ENCODE measurements around the gene CCBE1. TPM values are rescaled to one million over a fixed set of nuclear protein-coding genes. Genes with fewer than 3 reads are reported as not detected.

The CCBE1 gene
- polyA plus RNA-seq, 2 of the 4 experiments (the other 2 are of a cell fraction): 3.0 to 9.9 TPM

DNA sequence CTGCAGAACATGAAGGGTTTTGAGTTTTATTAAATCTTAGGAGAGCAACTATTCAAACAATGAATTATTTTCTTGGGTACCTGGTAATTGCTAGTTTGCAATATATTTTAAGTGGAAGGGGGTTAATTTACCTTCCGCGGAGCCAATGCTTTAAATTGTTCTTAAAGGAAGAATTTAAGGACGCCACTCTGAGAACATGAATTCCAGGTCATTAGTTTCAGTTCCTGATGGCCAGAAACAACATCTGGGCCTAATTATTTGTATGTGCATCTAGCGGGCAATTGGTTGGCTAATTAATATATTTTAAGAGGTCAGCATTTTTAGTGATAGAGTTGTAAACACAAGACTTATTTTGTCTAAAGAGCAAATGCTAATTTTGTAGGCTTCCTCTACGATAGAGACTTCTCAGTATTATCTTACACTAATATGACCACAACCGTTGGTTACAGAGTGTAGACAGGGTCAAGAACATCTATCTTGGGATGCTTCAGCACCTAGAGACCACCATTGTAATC is 40.8 kb downstream of the CCBE1 start:
- ATAC-seq: no peak
- ChIA-PET CTCF (no interaction called here), POLR2A (no interaction called here)
- TF ChIP-seq, protein P1, sequence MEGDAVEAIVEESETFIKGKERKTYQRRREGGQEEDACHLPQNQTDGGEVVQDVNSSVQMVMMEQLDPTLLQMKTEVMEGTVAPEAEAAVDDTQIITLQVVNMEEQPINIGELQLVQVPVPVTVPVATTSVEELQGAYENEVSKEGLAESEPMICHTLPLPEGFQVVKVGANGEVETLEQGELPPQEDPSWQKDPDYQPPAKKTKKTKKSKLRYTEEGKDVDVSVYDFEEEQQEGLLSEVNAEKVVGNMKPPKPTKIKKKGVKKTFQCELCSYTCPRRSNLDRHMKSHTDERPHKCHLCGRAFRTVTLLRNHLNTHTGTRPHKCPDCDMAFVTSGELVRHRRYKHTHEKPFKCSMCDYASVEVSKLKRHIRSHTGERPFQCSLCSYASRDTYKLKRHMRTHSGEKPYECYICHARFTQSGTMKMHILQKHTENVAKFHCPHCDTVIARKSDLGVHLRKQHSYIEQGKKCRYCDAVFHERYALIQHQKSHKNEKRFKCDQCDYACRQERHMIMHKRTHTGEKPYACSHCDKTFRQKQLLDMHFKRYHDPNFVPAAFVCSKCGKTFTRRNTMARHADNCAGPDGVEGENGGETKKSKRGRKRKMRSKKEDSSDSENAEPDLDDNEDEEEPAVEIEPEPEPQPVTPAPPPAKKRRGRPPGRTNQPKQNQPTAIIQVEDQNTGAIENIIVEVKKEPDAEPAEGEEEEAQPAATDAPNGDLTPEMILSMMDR (IDR thresholded peaks at IDR 0.05): no peak
- peak; percentile 13 for TF ChIP-seq MAFK (IDR thresholded peaks at IDR 0.05; ENCODE audit: partially characterized antibody)
- TF ChIP-seq, protein P2, sequence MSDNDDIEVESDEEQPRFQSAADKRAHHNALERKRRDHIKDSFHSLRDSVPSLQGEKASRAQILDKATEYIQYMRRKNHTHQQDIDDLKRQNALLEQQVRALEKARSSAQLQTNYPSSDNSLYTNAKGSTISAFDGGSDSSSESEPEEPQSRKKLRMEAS (IDR thresholded peaks at IDR 0.05): no peak
- no peak for TF ChIP-seq ZSCAN20 (CRISPR knock-in tag; IDR thresholded peaks at IDR 0.05)
- FAIRE-seq: no peak
- Histone ChIP-seq H3K27ac (no peak overlapping the region), H3K4me3 (no peak overlapping the region), H3K9me3 (no peaks in the 10 kb centered on the region), H3K4me2 (no peak overlapping the region), H3K4me1 (peaks cover 4% of the 10 kb centered on the region; the same call in 1 of the 3 replicates)
- WGBS (ENCODE audit: missing lambda C conversion rate): 74% methylated on average over 6 of the region's 6 CpGs
- no peak for DNase-seq (ENCODE audit: low read depth in 1 of 2, low spot score in 1 of 2)

DNA sequence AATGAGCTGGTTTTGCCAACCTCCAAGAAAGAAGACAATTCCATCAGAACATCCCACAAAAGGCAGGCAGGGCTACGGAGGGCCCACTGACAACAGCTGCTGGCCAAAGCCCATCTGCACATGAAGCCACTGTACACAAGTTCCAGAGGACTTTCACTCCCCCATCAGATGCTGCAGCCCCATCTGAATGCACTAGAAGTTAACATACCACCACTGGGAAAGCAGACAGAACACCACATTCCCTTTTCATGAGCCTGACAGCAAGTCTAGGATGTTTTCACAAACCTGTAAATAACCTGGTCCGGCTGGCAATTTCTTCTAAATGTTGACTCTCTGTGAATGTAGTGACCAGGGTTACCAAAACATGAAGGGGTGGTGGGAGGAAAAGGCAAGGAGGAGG is 41.5 kb downstream of the CCBE1 start:
- ChIA-PET POLR2A (no interaction called here), CTCF (interaction anchor here (0.9 kb wide), 1 partner anchor 24 kb away, joined by 3 read pairs; no protein-coding TSS in a partner anchor)
- Histone ChIP-seq H3K4me3 (no peak overlapping the region), H3K27ac (no peak overlapping the region), H3K4me2 (no peak overlapping the region), H3K4me1 (no peaks in the 10 kb centered on the region), H3K9me3 (no peaks in the 10 kb centered on the region)
- ATAC-seq (no peak; a peak in 1 of 6 replicates), FAIRE-seq (no peak), DNase-seq (ENCODE audit: low read depth in 1 of 2, low spot score in 1 of 2) (no peak)
- TF ChIP-seq, protein P3, sequence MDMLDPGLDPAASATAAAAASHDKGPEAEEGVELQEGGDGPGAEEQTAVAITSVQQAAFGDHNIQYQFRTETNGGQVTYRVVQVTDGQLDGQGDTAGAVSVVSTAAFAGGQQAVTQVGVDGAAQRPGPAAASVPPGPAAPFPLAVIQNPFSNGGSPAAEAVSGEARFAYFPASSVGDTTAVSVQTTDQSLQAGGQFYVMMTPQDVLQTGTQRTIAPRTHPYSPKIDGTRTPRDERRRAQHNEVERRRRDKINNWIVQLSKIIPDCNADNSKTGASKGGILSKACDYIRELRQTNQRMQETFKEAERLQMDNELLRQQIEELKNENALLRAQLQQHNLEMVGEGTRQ (IDR thresholded peaks at IDR 0.05): no peak
- no peak for TF ChIP-seq HDAC2 (IDR thresholded peaks at IDR 0.05)
- TF ChIP-seq ZC3H11A (IDR thresholded peaks at IDR 0.05): no peak
- TF ChIP-seq, protein P4, sequence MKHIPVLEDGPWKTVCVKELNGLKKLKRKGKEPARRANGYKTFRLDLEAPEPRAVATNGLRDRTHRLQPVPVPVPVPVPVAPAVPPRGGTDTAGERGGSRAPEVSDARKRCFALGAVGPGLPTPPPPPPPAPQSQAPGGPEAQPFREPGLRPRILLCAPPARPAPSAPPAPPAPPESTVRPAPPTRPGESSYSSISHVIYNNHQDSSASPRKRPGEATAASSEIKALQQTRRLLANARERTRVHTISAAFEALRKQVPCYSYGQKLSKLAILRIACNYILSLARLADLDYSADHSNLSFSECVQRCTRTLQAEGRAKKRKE (CRISPR knock-in tag; IDR thresholded peaks at IDR 0.05; ENCODE audit: low read depth): no peak
- no peak for TF ChIP-seq RFX5 (IDR thresholded peaks at IDR 0.05)
- TF ChIP-seq CHD2 (IDR thresholded peaks at IDR 0.05; ENCODE audit: low read length, partially characterized antibody): no peak
- no peak for TF ChIP-seq TP53 (CRISPR knock-in tag; IDR thresholded peaks at IDR 0.05)
- TF ChIP-seq POLR2AphosphoS2 (conservative IDR thresholded peaks at IDR 0.05; ENCODE audit: low read length): no peak
- TF ChIP-seq NFE2L2 (conservative IDR thresholded peaks at IDR 0.05; ENCODE audit: low read length): no peak
- no peak for TF ChIP-seq EP300 (IDR thresholded peaks at IDR 0.05)
- WGBS (ENCODE audit: missing lambda C conversion rate): 44% methylated on average over 2 of the region's 2 CpGs

DNA sequence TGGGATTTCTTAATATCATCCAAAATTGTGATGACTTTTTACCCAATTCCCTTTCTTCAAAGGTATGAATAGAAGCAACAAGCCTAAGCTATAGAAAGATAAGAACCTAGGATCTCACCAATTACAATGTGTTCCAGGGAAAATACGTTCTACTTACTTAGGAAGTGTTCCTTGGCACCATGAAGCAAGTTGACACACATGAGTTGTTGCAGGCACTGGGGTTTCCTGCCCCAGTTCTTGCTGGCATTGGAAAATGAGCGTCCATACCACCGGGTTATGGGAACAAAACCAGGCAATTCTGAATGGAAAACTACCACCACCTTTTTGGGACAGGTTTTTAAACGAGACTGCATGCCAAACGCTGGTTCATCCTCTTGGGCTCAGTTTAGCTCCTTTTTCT is 46.2 kb downstream of the CCBE1 start:
- POLR2A ChIA-PET: no interaction called here
- Histone ChIP-seq H3K9me3 (no peaks in the 10 kb centered on the region), H3K27ac (no peak overlapping the region), H3K4me2 (no peak overlapping the region), H3K4me3 (no peak overlapping the region), H3K4me1 (no peaks in the 10 kb centered on the region)
- TF ChIP-seq, protein P5, sequence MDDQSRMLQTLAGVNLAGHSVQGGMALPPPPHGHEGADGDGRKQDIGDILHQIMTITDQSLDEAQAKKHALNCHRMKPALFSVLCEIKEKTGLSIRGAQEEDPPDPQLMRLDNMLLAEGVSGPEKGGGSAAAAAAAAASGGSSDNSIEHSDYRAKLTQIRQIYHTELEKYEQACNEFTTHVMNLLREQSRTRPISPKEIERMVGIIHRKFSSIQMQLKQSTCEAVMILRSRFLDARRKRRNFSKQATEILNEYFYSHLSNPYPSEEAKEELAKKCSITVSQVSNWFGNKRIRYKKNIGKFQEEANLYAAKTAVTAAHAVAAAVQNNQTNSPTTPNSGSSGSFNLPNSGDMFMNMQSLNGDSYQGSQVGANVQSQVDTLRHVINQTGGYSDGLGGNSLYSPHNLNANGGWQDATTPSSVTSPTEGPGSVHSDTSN (IDR thresholded peaks at IDR 0.05): no peak
- no peak for TF ChIP-seq MYC (IDR thresholded peaks at IDR 0.05; ENCODE audit: borderline replicate concordance, low read length)
- TF ChIP-seq TFCP2L1 (CRISPR knock-in tag; IDR thresholded peaks at IDR 0.05): no peak
- TF ChIP-seq EP300 (IDR thresholded peaks at IDR 0.05): no peak
- TF ChIP-seq FOSL2 (IDR thresholded peaks at IDR 0.05): no peak
- TF ChIP-seq FOSL2 (CRISPR knock-in tag; IDR thresholded peaks at IDR 0.05): no peak
- TF ChIP-seq RAD21 (conservative IDR thresholded peaks at IDR 0.05 in 1 of 2, IDR thresholded peaks at IDR 0.05 in 1 of 2): no peak
- TF ChIP-seq CHD2 (IDR thresholded peaks at IDR 0.05; ENCODE audit: low read length, partially characterized antibody): no peak
- TF ChIP-seq JUN (IDR thresholded peaks at IDR 0.05): no peak
- no peak for TF ChIP-seq HOXA7 (CRISPR knock-in tag; IDR thresholded peaks at IDR 0.05)
- TF ChIP-seq KDM5A (IDR thresholded peaks at IDR 0.05): no peak
- TF ChIP-seq HDAC2 (IDR thresholded peaks at IDR 0.05): no peak
- no peak for TF ChIP-seq EHF (CRISPR knock-in tag; IDR thresholded peaks at IDR 0.05)
- no peak for TF ChIP-seq CEBPB (IDR thresholded peaks at IDR 0.05)
- TF ChIP-seq RARB (CRISPR knock-in tag; IDR thresholded peaks at IDR 0.05): no peak
- TF ChIP-seq NFE2L2 (conservative IDR thresholded peaks at IDR 0.05; ENCODE audit: low read length): no peak
- no peak for TF ChIP-seq ZC3H11A (IDR thresholded peaks at IDR 0.05)
- TF ChIP-seq, protein P6, sequence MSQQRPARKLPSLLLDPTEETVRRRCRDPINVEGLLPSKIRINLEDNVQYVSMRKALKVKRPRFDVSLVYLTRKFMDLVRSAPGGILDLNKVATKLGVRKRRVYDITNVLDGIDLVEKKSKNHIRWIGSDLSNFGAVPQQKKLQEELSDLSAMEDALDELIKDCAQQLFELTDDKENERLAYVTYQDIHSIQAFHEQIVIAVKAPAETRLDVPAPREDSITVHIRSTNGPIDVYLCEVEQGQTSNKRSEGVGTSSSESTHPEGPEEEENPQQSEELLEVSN (IDR thresholded peaks at IDR 0.05; ENCODE audit: borderline replicate concordance, low read depth): no peak
- TF ChIP-seq, protein P7, sequence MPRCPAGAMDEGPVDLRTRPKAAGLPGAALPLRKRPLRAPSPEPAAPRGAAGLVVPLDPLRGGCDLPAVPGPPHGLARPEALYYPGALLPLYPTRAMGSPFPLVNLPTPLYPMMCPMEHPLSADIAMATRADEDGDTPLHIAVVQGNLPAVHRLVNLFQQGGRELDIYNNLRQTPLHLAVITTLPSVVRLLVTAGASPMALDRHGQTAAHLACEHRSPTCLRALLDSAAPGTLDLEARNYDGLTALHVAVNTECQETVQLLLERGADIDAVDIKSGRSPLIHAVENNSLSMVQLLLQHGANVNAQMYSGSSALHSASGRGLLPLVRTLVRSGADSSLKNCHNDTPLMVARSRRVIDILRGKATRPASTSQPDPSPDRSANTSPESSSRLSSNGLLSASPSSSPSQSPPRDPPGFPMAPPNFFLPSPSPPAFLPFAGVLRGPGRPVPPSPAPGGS (IDR thresholded peaks at IDR 0.05): no peak
- TF ChIP-seq ZFP36 (IDR thresholded peaks at IDR 0.05; ENCODE audit: borderline replicate concordance, partially characterized antibody): no peak
- WGBS (ENCODE audit: missing lambda C conversion rate): 50% methylated on average over 5 of the region's 5 CpGs
- FAIRE-seq (no peak), ATAC-seq (no peak), DNase-seq (ENCODE audit: low read depth in 1 of 2, low spot score in 1 of 2) (no peak)
- CTCF ChIA-PET: interaction anchor here (1.3 to 2.6 kb wide), 3 partner anchors 46 to 173 kb away, joined by 3 to 11 read pairs (median 8); partner anchors contain the start of gene CCBE1
